ENCODE results near the gene ZNF653. TPM values are rescaled to one million over a fixed set of nuclear protein-coding genes. Genes with fewer than 3 reads are reported as not detected.
"Not testable (repeated sequence)": the region's sequence is repeated elsewhere in the genome, so short reads cannot be mapped to it uniquely, and the experiment has no call there.

The ZNF653 gene
- total RNA-seq, 1 donor from 2014 or later: 7.7 TPM

- Mint-ChIP-seq H3K27ac (ENCODE audit: unreplicated experiment) (no peak overlapping the region), H3K4me3 (ENCODE audit: unreplicated experiment) (no peak overlapping the region), H3K36me3 (ENCODE audit: low read depth, unreplicated experiment) (peaks cover 3% of the 10 kb centered on the region), H3K9me3 (ENCODE audit: unreplicated experiment) (no peaks in the 10 kb centered on the region), H3K4me1 (ENCODE audit: unreplicated experiment) (no peaks in the 10 kb centered on the region), H3K27me3 (ENCODE audit: unreplicated experiment) (peaks cover 3% of the 10 kb centered on the region)
- DNase-seq (ENCODE audit: low spot score): no peak
- TF ChIP-seq CTCF (IDR thresholded peaks at IDR 0.05; ENCODE audit: unreplicated experiment): no peak
Measured at GRCh38 chr19:11458236-11458900, 47.3 kb downstream of the ZNF653 start.

- peaks cover 3% of the 10 kb centered on the region for H3K27me3 Mint-ChIP-seq (ENCODE audit: unreplicated experiment)
- peaks cover 3% of the 10 kb centered on the region for H3K36me3 Mint-ChIP-seq (ENCODE audit: low read depth, unreplicated experiment)
- DNase-seq (ENCODE audit: low spot score): no peak
- no peak overlapping the region for H3K4me3 Mint-ChIP-seq (ENCODE audit: unreplicated experiment)
- TF ChIP-seq CTCF (IDR thresholded peaks at IDR 0.05; ENCODE audit: unreplicated experiment): no peak
- no peak overlapping the region for H3K27ac Mint-ChIP-seq (ENCODE audit: unreplicated experiment)
- no peaks in the 10 kb centered on the region for H3K9me3 Mint-ChIP-seq (ENCODE audit: unreplicated experiment)
- H3K4me1 Mint-ChIP-seq (ENCODE audit: unreplicated experiment): no peaks in the 10 kb centered on the region
Measured at GRCh38 chr19:11457831-11458230, 47.8 kb downstream of the ZNF653 start.

- no peak overlapping the region for H3K4me3 Mint-ChIP-seq (ENCODE audit: unreplicated experiment)
- H3K4me1 Mint-ChIP-seq (ENCODE audit: unreplicated experiment): peaks cover 1% of the 10 kb centered on the region
- H3K9me3 Mint-ChIP-seq (ENCODE audit: unreplicated experiment): no peaks in the 10 kb centered on the region
- H3K27me3 Mint-ChIP-seq (ENCODE audit: unreplicated experiment): peaks cover 3% of the 10 kb centered on the region
- peaks cover 3% of the 10 kb centered on the region for H3K36me3 Mint-ChIP-seq (ENCODE audit: low read depth, unreplicated experiment)
- TF ChIP-seq CTCF (IDR thresholded peaks at IDR 0.05; ENCODE audit: unreplicated experiment): no peak
- H3K27ac Mint-ChIP-seq (ENCODE audit: unreplicated experiment): no peak overlapping the region
- no peak for DNase-seq (ENCODE audit: low spot score)
Measured at GRCh38 chr19:11457115-11457514, 48.5 kb downstream of the ZNF653 start.

- Mint-ChIP-seq H3K9me3 (ENCODE audit: unreplicated experiment) (no peaks in the 10 kb centered on the region), H3K4me3 (ENCODE audit: unreplicated experiment) (no peak overlapping the region), H3K4me1 (ENCODE audit: unreplicated experiment) (peaks cover 2% of the 10 kb centered on the region), H3K27me3 (ENCODE audit: unreplicated experiment) (peaks cover 3% of the 10 kb centered on the region), H3K27ac (ENCODE audit: unreplicated experiment) (no peak overlapping the region), H3K36me3 (ENCODE audit: low read depth, unreplicated experiment) (peaks cover 3% of the 10 kb centered on the region)
- TF ChIP-seq CTCF (IDR thresholded peaks at IDR 0.05; ENCODE audit: unreplicated experiment): no peak
- no peak for DNase-seq (ENCODE audit: low spot score)
Measured at GRCh38 chr19:11456659-11457058, 49.0 kb downstream of the ZNF653 start.

GRCh38 chr19:11455233-11455554 lies 50.4 kb downstream of the ZNF653 start:
- H3K4me3 Mint-ChIP-seq (ENCODE audit: unreplicated experiment); H3K27ac Mint-ChIP-seq (ENCODE audit: unreplicated experiment); H3K36me3 Mint-ChIP-seq (ENCODE audit: low read depth, unreplicated experiment); H3K4me1 Mint-ChIP-seq (ENCODE audit: unreplicated experiment); H3K9me3 Mint-ChIP-seq (ENCODE audit: unreplicated experiment); H3K27me3 Mint-ChIP-seq (ENCODE audit: unreplicated experiment); DNase-seq (ENCODE audit: low spot score): not testable (repeated sequence)

Measured in endothelial cell (in vitro differentiated cells).